DND-41 (cell line): ENCODE data around the gene AMPD3.

ENCODE experiments used
- CTCF ChIP-seq: IDR thresholded peaks from 2 replicates; pipeline ENCODE4 v1.5.1; 2012; ENCODE audit warnings: borderline replicate concordance, low read length, moderate library complexity, mild to moderate bottlenecking; ENCODE audit not compliant: poor library complexity, severe bottlenecking; ENCODE audit errors: extremely low read depth
- EZH2 ChIP-seq: IDR thresholded peaks from 3 replicates; pipeline ENCODE4 v1.6.1; 2012; ENCODE audit warnings: borderline replicate concordance, low read depth, mild to moderate bottlenecking, moderate library complexity, low read length, inconsistent platforms; ENCODE audit not compliant: severe bottlenecking

DNA sequence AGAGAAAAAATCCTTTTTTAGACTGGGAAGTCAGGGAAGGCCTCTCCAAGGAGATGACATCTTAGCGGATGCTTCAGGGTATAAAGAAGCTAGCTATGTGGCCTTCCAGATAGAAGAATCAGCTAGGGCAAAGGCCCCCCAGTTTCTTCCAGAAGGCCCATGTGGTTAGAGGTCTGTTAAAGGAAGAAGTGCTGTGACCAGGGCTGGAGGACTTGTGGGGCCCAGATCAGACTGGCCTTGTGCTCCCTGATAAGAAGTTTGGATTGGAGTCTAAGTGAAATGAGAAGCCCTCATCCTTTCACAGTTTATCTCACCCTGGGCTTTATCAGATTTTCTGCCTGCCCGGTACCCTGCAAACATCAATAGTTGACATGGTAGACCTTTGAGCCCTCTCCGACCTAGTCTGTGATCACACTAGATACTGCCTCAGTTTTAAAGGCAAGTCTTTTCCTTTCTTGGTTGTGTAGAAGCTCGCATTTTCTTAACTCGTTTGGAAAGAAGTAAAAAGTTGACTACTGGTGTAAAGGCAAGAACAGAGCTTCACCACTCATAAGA lies 7.8 kb downstream of the AMPD3 start:
- TF ChIP-seq EZH2 (no peak), CTCF (no peak)
